CD4-positive, alpha-beta memory T cell (primary cell): Measurements from ENCODE around the gene AFF4. TPM values are rescaled to one million over a fixed set of nuclear protein-coding genes. Genes with fewer than 3 reads are reported as not detected.

Experiments used
- CTCF ChIA-PET: fragments of 350-600 bp; sonication (Branson Sonifier 250); formaldehyde crosslinking; loops from one replicate; lab custom pipeline; 2021; ENCODE audit warnings: inconsistent platforms; ENCODE audit not compliant: partially characterized antibody; lab: Charles Lee
- POLR2A ChIA-PET: fragments of 350-600 bp; sonication (Branson Sonifier 250); formaldehyde crosslinking; loops from one replicate; lab custom pipeline; 2021; ENCODE audit not compliant: partially characterized antibody; lab: Charles Lee
- DNase-seq, 5 donors: peaks; one replicate each; pipeline versions ENCODE4 v3.0.0 to v3.0.0-alpha.2; 2020 to 2022; ENCODE audit warnings: mixed read lengths in 1 of 5
- H3K27ac ChIP-seq: one replicate; pipeline ENCODE4 v1.7.0; 2013; ENCODE audit warnings: low read depth, low read length
- H3K27me3 ChIP-seq: 2 replicates; pipeline ENCODE4 v1.7.0; 2013; ENCODE audit warnings: mild to moderate bottlenecking, low read length, moderate library complexity; ENCODE audit not compliant: insufficient read depth
- H3K36me3 ChIP-seq: 2 replicates; pipeline ENCODE4 v1.7.0; 2013; ENCODE audit warnings: mild to moderate bottlenecking, low read length, moderate library complexity; ENCODE audit not compliant: insufficient read depth
- H3K4me1 ChIP-seq: 2 replicates; pipeline ENCODE4 v1.7.0; 2013; ENCODE audit warnings: mild to moderate bottlenecking, low read length, moderate library complexity; ENCODE audit not compliant: insufficient read depth
- H3K4me3 ChIP-seq, 2 donors: one replicate each; pipeline ENCODE4 v1.7.0; 2013; ENCODE audit warnings: low read length in 2 of 2, mild to moderate bottlenecking in 1 of 2
- H3K9me3 ChIP-seq, 2 donors: one replicate each; pipeline ENCODE4 v1.7.0; 2013; ENCODE audit warnings: low read length in 2 of 2, control low read depth in 1 of 2; ENCODE audit not compliant: control insufficient read depth in 1 of 2
- H3K27ac Mint-ChIP-seq, 7 donors: one replicate each; pipeline ENCODE4 v1.8.0; 2020 to 2021; ENCODE audit warnings: mixed read lengths in 7 of 7, mild to moderate bottlenecking in 6 of 7, inconsistent platforms in 3 of 7, moderate library complexity in 3 of 7
- H3K27me3 Mint-ChIP-seq, 2 donors: one replicate each; pipeline ENCODE4 v1.8.0; 2020 to 2021; ENCODE audit warnings: mixed read lengths in 2 of 2
- H3K36me3 Mint-ChIP-seq, 2 donors: one replicate each; pipeline ENCODE4 v1.8.0; 2020 to 2021; ENCODE audit warnings: mixed read lengths in 2 of 2, inconsistent platforms in 1 of 2, mild to moderate bottlenecking in 1 of 2
- H3K4me1 Mint-ChIP-seq, 4 donors: one replicate each; pipeline ENCODE4 v1.8.0; 2020 to 2021; ENCODE audit warnings: mixed read lengths in 4 of 4, mild to moderate bottlenecking in 1 of 4
- H3K4me3 Mint-ChIP-seq, 8 donors: one replicate each; pipeline ENCODE4 v1.8.0; 2020 to 2021; ENCODE audit warnings: mixed read lengths in 8 of 8, mild to moderate bottlenecking in 7 of 8, moderate library complexity in 6 of 8, inconsistent platforms in 3 of 8
- H3K9me3 Mint-ChIP-seq, 8 donors: one replicate each; pipeline ENCODE4 v1.8.0; 2020 to 2021; ENCODE audit warnings: mixed read lengths in 8 of 8, mild to moderate bottlenecking in 5 of 8, inconsistent platforms in 3 of 8, moderate library complexity in 1 of 8
- intact Hi-C: fragments of 100-400 bp; cut with micrococcal nuclease; formaldehyde crosslinking; loops from one replicate; pipeline ENCODE4 v1.15.1; 2023
- polyA plus RNA-seq, 2 donors: library from polyadenylated mRNA; unstranded; fragments of 300-500 nt; fragmentation: Illumina TruSeq; gene quantifications; one replicate each; pipeline ENCODE4 v1.2.3, GENCODE V29; 2021
- total RNA-seq, 2 experiments: library from RNA; stranded (reverse); gene quantifications; one replicate each; pipeline ENCODE4 v1.2.3, GENCODE V29; 2021

AFF4 gene
- total and polyA plus RNA-seq, 4 experiments from 2014 or later = 14.1 to 61.6 (median 42.2) TPM

DNA sequence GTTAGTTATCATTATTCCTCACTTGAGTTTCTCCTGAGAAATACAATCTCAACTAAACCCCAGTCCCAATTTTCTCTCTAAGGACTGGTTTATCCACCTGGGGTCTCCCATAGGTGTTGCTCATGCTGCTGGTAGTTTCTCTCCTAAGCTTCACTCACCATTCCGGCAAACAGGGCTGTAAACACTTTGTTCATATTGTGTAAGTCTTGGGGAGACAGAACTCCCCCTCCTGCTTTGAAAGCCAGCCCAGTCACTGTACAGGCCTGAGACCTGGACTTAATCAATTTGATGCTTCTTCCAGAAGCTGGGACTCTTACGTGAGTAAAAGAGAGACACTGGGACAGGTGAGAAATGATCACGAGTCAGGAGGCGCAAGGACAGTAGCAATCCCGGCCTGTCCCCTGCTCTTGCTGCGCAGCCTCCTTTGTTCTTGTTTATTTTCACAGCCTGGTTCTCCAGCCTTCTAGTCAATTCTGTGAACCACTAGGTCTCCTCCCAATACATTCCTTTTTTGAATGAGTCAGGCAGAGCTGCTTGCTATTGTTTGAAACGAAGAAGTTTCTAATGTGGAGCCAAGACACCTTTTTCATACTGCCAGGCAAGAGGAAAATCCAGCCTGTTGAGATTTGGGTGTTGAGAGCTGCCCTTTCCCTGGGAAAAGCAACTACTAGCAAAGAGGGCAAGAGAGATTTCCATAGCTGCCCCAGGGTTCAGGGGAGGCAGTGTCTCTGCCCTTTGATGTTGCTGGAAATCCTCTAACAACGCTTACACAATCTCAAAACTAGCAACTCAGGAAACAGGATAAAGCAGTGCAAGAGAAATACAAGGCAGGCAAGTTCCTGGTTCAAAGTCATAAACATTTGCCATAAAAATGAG lies 123.8 kb downstream of the AFF4 start:
- CTCF ChIA-PET = interaction anchor here (1.2 to 1.5 kb wide), 3 partner anchors 11 to 43 kb away, joined by 3 to 5 read pairs (median 3); no protein-coding TSS in a partner anchor
- no peak overlapping the region for H3K27ac Mint-ChIP-seq
- H3K9me3 ChIP-seq = no peaks in the 10 kb centered on the region
- H3K27ac ChIP-seq = no peak overlapping the region
- H3K4me1 ChIP-seq = no peaks in the 10 kb centered on the region
- no peaks in the 10 kb centered on the region for H3K27me3 ChIP-seq
- no peak overlapping the region for H3K4me3 ChIP-seq
- H3K36me3 ChIP-seq = no peaks in the 10 kb centered on the region
- H3K4me3 Mint-ChIP-seq = no peak overlapping the region
- H3K9me3 Mint-ChIP-seq = no peaks in the 10 kb centered on the region
- intact Hi-C loops = no loop called here
- no peaks in the 10 kb centered on the region for H3K36me3 Mint-ChIP-seq
- DNase-seq = no peak
- no peaks in the 10 kb centered on the region for H3K4me1 Mint-ChIP-seq
- no peaks in the 10 kb centered on the region for H3K27me3 Mint-ChIP-seq
- POLR2A ChIA-PET = no interaction called here

DNA sequence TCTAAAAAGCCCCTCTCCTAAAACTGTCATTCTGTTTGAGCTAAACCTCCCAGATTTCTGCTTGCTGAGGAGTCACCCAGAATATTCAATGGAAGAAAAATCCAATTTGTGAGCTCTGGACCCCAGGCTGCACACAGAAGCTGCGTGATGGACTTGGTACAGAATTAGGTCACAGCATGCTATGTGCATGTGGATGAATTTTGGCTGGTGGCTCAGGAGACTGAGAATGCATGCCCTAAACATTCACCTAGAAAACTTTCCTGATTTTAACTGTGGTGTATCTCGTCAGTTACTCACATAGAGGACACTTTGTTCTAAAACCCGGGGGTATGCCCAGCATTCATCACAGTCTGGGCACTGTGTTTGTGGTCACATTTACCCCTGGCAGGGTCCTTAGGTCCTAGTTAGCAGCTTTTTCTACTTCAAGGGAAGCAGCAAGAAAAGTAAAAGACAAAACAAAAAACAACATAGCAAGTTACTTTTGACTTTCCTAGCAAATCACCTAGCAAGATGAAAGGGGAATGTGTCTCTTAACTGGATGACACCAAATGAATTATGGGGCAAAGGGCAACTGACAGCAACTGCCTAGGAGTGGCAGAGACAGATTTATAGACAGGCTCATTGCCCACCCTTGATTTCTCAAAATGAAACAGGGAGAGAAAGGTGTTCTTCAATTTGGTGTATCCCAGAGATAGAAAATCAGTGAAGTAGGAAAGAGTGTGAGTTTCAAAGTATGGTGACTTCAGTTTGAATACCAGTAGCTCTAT lies 124.7 kb downstream of the AFF4 start:
- H3K4me3 ChIP-seq = no peak overlapping the region
- H3K36me3 ChIP-seq = no peaks in the 10 kb centered on the region
- Mint-ChIP-seq H3K27ac (no peak overlapping the region), H3K9me3 (no peaks in the 10 kb centered on the region), H3K4me1 (no peaks in the 10 kb centered on the region), H3K36me3 (no peaks in the 10 kb centered on the region), H3K4me3 (no peak overlapping the region), H3K27me3 (peaks cover 0 to 4% of the 10 kb centered on the region in 2 donors)
- intact Hi-C loops = no loop called here
- H3K27me3 ChIP-seq = no peaks in the 10 kb centered on the region
- DNase-seq = no peak
- no peak overlapping the region for H3K27ac ChIP-seq
- POLR2A ChIA-PET = no interaction called here
- H3K4me1 ChIP-seq = no peaks in the 10 kb centered on the region
- no peaks in the 10 kb centered on the region for H3K9me3 ChIP-seq
- CTCF ChIA-PET = interaction anchor here (1.2 to 1.5 kb wide), 3 partner anchors 10 to 44 kb away, joined by 3 to 5 read pairs (median 3); no protein-coding TSS in a partner anchor

DNA sequence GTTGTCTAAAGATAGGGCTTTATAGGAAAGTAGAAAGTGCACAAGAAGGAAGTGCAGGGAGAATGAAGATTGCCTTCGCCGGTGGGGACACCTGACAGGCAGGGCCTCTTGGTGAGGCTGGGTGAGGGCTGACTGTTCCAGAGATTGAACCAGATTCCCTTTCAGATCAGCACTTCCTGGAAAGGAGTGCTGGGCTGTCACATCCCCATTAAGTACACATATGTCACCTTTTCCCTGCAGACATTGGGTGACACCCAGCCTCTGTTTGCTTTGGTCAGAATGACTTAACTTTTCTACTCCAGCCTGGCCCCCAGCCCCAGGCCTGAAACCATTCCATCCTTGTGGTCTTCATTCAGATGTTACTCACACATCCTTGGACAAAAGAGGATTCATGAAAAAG lies 125.6 kb downstream of the AFF4 start:
- no peak overlapping the region for H3K27ac Mint-ChIP-seq
- no peak overlapping the region for H3K27ac ChIP-seq
- intact Hi-C loops = no loop called here
- no peak for DNase-seq
- CTCF ChIA-PET = interaction anchor here (1.5 kb wide), 1 partner anchor 9 kb away, joined by 5 read pairs; no protein-coding TSS in a partner anchor
- no peak overlapping the region for H3K4me3 ChIP-seq
- POLR2A ChIA-PET = no interaction called here
- H3K9me3 ChIP-seq = no peaks in the 10 kb centered on the region
- H3K36me3 ChIP-seq = no peaks in the 10 kb centered on the region
- H3K27me3 ChIP-seq = no peaks in the 10 kb centered on the region
- H3K4me1 ChIP-seq = no peaks in the 10 kb centered on the region
- H3K4me3 Mint-ChIP-seq = no peak overlapping the region
- peaks cover 0 to 4% of the 10 kb centered on the region in 2 donors for H3K27me3 Mint-ChIP-seq
- H3K4me1 Mint-ChIP-seq = peaks cover 0 to under 1% (median 0%) of the 10 kb centered on the region in 4 donors
- H3K9me3 Mint-ChIP-seq = no peaks in the 10 kb centered on the region
- H3K36me3 Mint-ChIP-seq = no peaks in the 10 kb centered on the region

DNA sequence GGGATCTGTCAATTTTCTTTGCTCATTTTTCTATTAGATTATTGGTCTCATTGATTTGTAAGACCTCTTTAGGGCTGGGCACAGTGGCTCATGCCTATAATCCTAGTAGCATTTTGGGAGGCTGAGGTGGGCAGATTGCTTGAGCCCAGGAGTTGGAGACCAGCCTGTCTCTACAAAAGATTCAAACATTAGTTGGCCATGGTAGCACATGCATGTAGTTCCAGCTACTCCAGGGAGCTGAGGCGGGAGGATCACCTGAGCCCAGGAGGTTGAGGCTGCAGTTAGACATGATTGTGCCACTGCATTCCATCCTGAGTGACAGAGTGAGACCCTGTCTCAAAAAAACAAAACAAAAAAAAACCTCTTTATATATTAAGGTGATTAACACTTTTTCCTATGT lies 126.6 kb downstream of the AFF4 start:
- Mint-ChIP-seq H3K27me3 (peaks cover 0 to 7% of the 10 kb centered on the region in 2 donors), H3K36me3 (no peaks in the 10 kb centered on the region), H3K9me3 (no peaks in the 10 kb centered on the region), H3K4me1 (peaks cover 0 to 4% (median 0%) of the 10 kb centered on the region in 4 donors), H3K27ac (no peak overlapping the region), H3K4me3 (no peak overlapping the region)
- intact Hi-C loops = no loop called here
- no peaks in the 10 kb centered on the region for H3K36me3 ChIP-seq
- no peak overlapping the region for H3K27ac ChIP-seq
- no peak for DNase-seq
- H3K4me1 ChIP-seq = no peaks in the 10 kb centered on the region
- no peak overlapping the region for H3K4me3 ChIP-seq
- ChIA-PET POLR2A (no interaction called here), CTCF (no interaction called here)
- no peaks in the 10 kb centered on the region for H3K27me3 ChIP-seq
- H3K9me3 ChIP-seq = no peaks in the 10 kb centered on the region

DNA sequence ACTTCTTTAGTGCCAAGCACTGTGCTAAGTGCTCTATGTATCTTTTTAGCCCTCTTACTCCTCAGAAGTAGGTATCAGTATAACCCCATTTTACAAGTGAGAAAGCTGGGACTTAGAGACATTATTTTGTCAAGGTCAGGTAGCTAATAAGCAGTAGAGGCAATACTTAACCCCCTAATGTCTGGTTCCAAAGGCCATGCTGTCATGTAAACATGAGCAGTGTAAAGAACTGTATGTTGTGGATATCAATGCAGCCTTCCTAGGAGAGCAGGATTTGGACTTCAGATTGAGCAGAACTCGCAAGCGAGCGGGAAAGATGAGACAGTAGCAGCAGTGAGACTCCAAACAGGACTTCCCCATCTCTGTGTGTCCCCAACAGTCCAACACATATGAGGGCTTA lies 129.4 kb downstream of the AFF4 start:
- POLR2A ChIA-PET = no interaction called here
- H3K27ac Mint-ChIP-seq = no peak overlapping the region
- intact Hi-C loops = no loop called here
- Histone ChIP-seq H3K36me3 (no peaks in the 10 kb centered on the region), H3K27me3 (no peaks in the 10 kb centered on the region), H3K9me3 (no peaks in the 10 kb centered on the region), H3K4me3 (no peak overlapping the region), H3K27ac (no peak overlapping the region), H3K4me1 (no peaks in the 10 kb centered on the region)
- H3K9me3 Mint-ChIP-seq = no peaks in the 10 kb centered on the region
- DNase-seq = no peak
- peaks cover 5 to 14% (median 8%) of the 10 kb centered on the region in 4 donors for H3K4me1 Mint-ChIP-seq
- H3K27me3 Mint-ChIP-seq = peaks cover 3 to 22% of the 10 kb centered on the region in 2 donors
- H3K4me3 Mint-ChIP-seq = no peak overlapping the region
- CTCF ChIA-PET = interaction anchor here (1.1 to 2.2 kb wide), 2 partner anchors 14 to 49 kb away, joined by 4 to 6 read pairs; no protein-coding TSS in a partner anchor
- H3K36me3 Mint-ChIP-seq = no peaks in the 10 kb centered on the region

DNA sequence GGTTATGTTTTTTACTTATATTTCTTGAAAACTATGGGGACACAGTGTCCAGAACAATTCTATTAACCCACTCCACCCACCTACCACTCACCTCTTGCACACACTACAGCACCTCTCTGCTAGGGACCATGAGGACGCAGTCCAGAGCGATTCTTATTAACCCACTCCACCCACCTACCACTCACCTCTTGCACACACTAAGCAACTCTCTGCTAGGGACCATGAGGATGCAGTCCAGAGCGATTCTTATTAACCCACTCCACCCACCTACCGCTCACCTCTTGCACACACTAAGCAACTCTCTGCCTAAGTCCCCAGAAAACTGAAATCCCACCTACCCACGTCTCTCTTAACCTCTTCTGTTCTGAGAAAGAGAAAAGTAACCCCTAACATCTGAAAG lies 130.8 kb downstream of the AFF4 start:
- Mint-ChIP-seq H3K9me3 (no peaks in the 10 kb centered on the region), H3K36me3 (no peaks in the 10 kb centered on the region), H3K27me3 (peaks cover 10 to 32% of the 10 kb centered on the region in 2 donors), H3K4me3 (peak overlapping the region in 5 of 8 donors; percentile 19 to 74 (median 33)), H3K27ac (no peak overlapping the region), H3K4me1 (peaks cover 5 to 14% (median 8%) of the 10 kb centered on the region in 4 donors)
- Histone ChIP-seq H3K4me3 (no peak overlapping the region), H3K9me3 (no peaks in the 10 kb centered on the region), H3K27me3 (no peaks in the 10 kb centered on the region), H3K4me1 (no peaks in the 10 kb centered on the region), H3K27ac (no peak overlapping the region), H3K36me3 (no peaks in the 10 kb centered on the region)
- no peak for DNase-seq
- intact Hi-C loops = no loop called here
- ChIA-PET POLR2A (no interaction called here), CTCF (interaction anchor here (0.8 to 2.6 kb wide), 3 partner anchors 12 to 77 kb away, joined by 3 to 10 read pairs (median 6); no protein-coding TSS in a partner anchor)
